Ascending aorta (tissue), 2 donors: ENCODE data around the gene ICAM5. TPM values are rescaled to one million over a fixed set of nuclear protein-coding genes. Genes with fewer than 3 reads are reported as not detected.

Source experiments
- DNase-seq, 2 donors: peaks; one replicate each; pipeline ENCODE4 v3.0.0-alpha.2; 2019; ENCODE audit warnings: low spot score in 2 of 2
- H3K27ac ChIP-seq, 2 donors: fragments of 200-600 bp; sonication (generic); one replicate each; pipeline ENCODE4 v1.5.1; 2016 to 2017; ENCODE audit warnings: mild to moderate bottlenecking in 1 of 2
- H3K27me3 ChIP-seq: fragments of 200-600 bp; sonication (generic); one replicate; pipeline ENCODE4 v1.5.1; 2017
- H3K36me3 ChIP-seq, 2 donors: fragments of 200-600 bp; sonication (generic); one replicate each; pipeline ENCODE4 v1.5.1; 2016
- H3K4me1 ChIP-seq, 2 donors: fragments of 200-600 bp; sonication (generic); one replicate each; pipeline ENCODE4 v1.5.1; 2016 to 2017; ENCODE audit warnings: mild to moderate bottlenecking in 1 of 2
- H3K4me3 ChIP-seq, 2 donors: fragments of 200-600 bp; sonication (generic); one replicate each; pipeline ENCODE4 v1.5.1; 2016 to 2017; ENCODE audit warnings: mild to moderate bottlenecking in 1 of 2
- H3K9me3 ChIP-seq, 2 donors: fragments of 200-600 bp; sonication (generic); one replicate each; pipeline ENCODE4 v1.5.1; 2016
- CTCF ChIP-seq, 3 experiments: fragments of 200-600 bp in 2 of 3; fragments of 450-650 bp in 1 of 3; sonication (generic) in 2 of 3; IDR thresholded peaks; one replicate each; pipeline ENCODE4 v1.5.1; 2016 to 2019; ENCODE audit warnings: antibody characterized with exemption in 3 of 3, mild to moderate bottlenecking in 1 of 3, moderate library complexity in 1 of 3
- intact Hi-C: fragments of 100-400 bp; cut with DNase I; formaldehyde crosslinking; loops from one replicate; pipeline ENCODE4 v1.15.1; 2023
- total RNA-seq: library from RNA; depleted of rRNA; stranded (reverse); fragments of >200 nt; gene quantifications from one replicate; pipeline ENCODE4 v1.1.0, GENCODE V29; 2016

The ICAM5 gene
- total RNA-seq, 1 donor from 2014 or later: 2.2 TPM

GRCh38 chr19:10291554-10292205, 1.9 kb downstream of the ICAM5 start:
- intact Hi-C loops: no loop called here
- no peaks in the 10 kb centered on the region for H3K36me3 ChIP-seq
- H3K27ac ChIP-seq: no peak overlapping the region
- peaks cover 19% of the 10 kb centered on the region for H3K27me3 ChIP-seq
- H3K4me1 ChIP-seq: peaks cover 9 to 34% of the 10 kb centered on the region in 2 donors
- no peak for DNase-seq
- peak overlapping the region; percentile 43 to 62 for H3K4me3 ChIP-seq
- TF ChIP-seq CTCF (IDR thresholded peaks at IDR 0.05): no peak
- no peaks in the 10 kb centered on the region for H3K9me3 ChIP-seq

- intact Hi-C loops: no loop called here
- H3K27ac ChIP-seq: no peak overlapping the region
- peak; percentile 36 to 78 for DNase-seq
- H3K4me1 ChIP-seq: peaks cover 4 to 30% of the 10 kb centered on the region in 2 donors
- H3K9me3 ChIP-seq: no peaks in the 10 kb centered on the region
- H3K36me3 ChIP-seq: no peaks in the 10 kb centered on the region
- TF ChIP-seq CTCF (IDR thresholded peaks at IDR 0.05): no peak
- H3K27me3 ChIP-seq: peaks cover 19% of the 10 kb centered on the region
- H3K4me3 ChIP-seq: peak overlapping the region; percentile 43 to 62
These were observed 2.5 kb downstream of the ICAM5 start for GRCh38 chr19:10292206-10292788.

- DNase-seq: no peak
- intact Hi-C loops: no loop called here
- Histone ChIP-seq H3K36me3 (no peaks in the 10 kb centered on the region), H3K4me1 (peaks cover 3 to 30% of the 10 kb centered on the region in 2 donors), H3K9me3 (no peaks in the 10 kb centered on the region), H3K27me3 (peaks cover 15% of the 10 kb centered on the region), H3K27ac (no peak overlapping the region), H3K4me3 (peak overlapping the region; percentile 43 to 62)
- TF ChIP-seq CTCF (IDR thresholded peaks at IDR 0.05): no peak
These were observed 3.3 kb downstream of the ICAM5 start for GRCh38 chr19:10292789-10293636.

- DNase-seq: no peak
- intact Hi-C loops: no loop called here
- H3K4me3 ChIP-seq: no peak overlapping the region
- H3K27me3 ChIP-seq: peaks cover 15% of the 10 kb centered on the region
- no peaks in the 10 kb centered on the region for H3K9me3 ChIP-seq
- H3K4me1 ChIP-seq: peaks cover 3 to 30% of the 10 kb centered on the region in 2 donors
- no peak for TF ChIP-seq CTCF (IDR thresholded peaks at IDR 0.05)
- H3K36me3 ChIP-seq: no peaks in the 10 kb centered on the region
- no peak overlapping the region for H3K27ac ChIP-seq
These were observed 4.0 kb downstream of the ICAM5 start for GRCh38 chr19:10293637-10294367.

- no peak overlapping the region for H3K4me3 ChIP-seq
These were observed 4.6 kb downstream of the ICAM5 start for GRCh38 chr19:10294368-10294697.

More at GRCh38 chr19:10294368-10294697, 4.6 kb downstream of the ICAM5 start:
- Histone ChIP-seq H3K4me1 (peaks cover 3 to 30% of the 10 kb centered on the region in 2 donors), H3K9me3 (no peaks in the 10 kb centered on the region), H3K27ac (no peak overlapping the region), H3K27me3 (peaks cover 15% of the 10 kb centered on the region), H3K36me3 (no peaks in the 10 kb centered on the region)
- no peak for TF ChIP-seq CTCF (IDR thresholded peaks at IDR 0.05)
- no peak for DNase-seq
- intact Hi-C loops: no loop called here
